SK-N-SH (cell line): Measurements from ENCODE around the gene TAC4.

Experiments used
- MXI1 ChIP-seq: IDR thresholded peaks from 2 replicates; pipeline ENCODE4 v1.6.1; 2012; ENCODE audit warnings: mild to moderate bottlenecking, low read depth, low read length, improper control_type of control experiment
- NRF1 ChIP-seq: IDR thresholded peaks from 2 replicates; pipeline ENCODE4 v1.6.1; 2012; ENCODE audit warnings: low read depth, mild to moderate bottlenecking, low read length
- POLR2AphosphoS5 ChIP-seq: IDR thresholded peaks from 2 replicates; pipeline ENCODE4 v1.6.1; 2012; ENCODE audit warnings: low read depth, low read length
- RXRA ChIP-seq: IDR thresholded peaks from 2 replicates; pipeline ENCODE4 v1.4.0; 2012; ENCODE audit warnings: low read depth, mild to moderate bottlenecking, borderline replicate concordance
- SMC3 ChIP-seq: IDR thresholded peaks from 2 replicates; pipeline ENCODE4 v1.6.1; 2012; ENCODE audit warnings: low read depth, low read length, improper control_type of control experiment
- TF ChIP-seq, protein P1 (sequence below): IDR thresholded peaks from 2 replicates; pipeline ENCODE4 v1.6.1; 2012; ENCODE audit warnings: mild to moderate bottlenecking, low read depth, low read length, moderate library complexity
- TF ChIP-seq, protein P2 (sequence below): IDR thresholded peaks from 2 replicates; pipeline ENCODE4 v1.4.0; 2012; ENCODE audit warnings: low read depth, borderline replicate concordance
- TF ChIP-seq, protein P3 (sequence below): fragments of 200-600 bp; sonication (generic); IDR thresholded peaks from 2 replicates; pipeline ENCODE4 v1.6.1; 2017; ENCODE audit warnings: antibody characterized with exemption, mild to moderate bottlenecking, moderate library complexity

DNA sequence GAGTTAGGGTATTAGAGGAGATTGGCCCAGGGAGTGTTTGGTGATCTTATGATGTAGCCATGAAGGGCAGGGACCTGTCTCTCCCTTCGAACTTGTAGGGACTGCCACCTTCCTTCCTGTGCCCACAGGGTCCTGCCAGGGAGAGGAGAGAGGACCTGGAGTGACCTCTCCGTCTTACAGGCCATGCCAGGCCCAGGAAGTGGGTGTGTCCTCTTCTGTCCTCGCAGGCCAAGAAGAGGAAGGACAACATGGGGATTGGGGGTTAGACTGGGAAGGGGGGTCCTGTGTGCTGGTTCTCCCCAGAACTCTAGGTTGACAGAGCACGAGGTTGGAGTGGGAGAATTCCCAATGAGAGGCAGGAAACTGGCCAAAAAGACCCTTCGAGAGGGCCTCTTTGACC lies 43.4 kb upstream of the TAC4 start:
- TF ChIP-seq SMC3 (no peak), POLR2AphosphoS5 (no peak), RXRA (no peak), NRF1 (no peak), MXI1 (no peak)
- TF ChIP-seq, protein P1, sequence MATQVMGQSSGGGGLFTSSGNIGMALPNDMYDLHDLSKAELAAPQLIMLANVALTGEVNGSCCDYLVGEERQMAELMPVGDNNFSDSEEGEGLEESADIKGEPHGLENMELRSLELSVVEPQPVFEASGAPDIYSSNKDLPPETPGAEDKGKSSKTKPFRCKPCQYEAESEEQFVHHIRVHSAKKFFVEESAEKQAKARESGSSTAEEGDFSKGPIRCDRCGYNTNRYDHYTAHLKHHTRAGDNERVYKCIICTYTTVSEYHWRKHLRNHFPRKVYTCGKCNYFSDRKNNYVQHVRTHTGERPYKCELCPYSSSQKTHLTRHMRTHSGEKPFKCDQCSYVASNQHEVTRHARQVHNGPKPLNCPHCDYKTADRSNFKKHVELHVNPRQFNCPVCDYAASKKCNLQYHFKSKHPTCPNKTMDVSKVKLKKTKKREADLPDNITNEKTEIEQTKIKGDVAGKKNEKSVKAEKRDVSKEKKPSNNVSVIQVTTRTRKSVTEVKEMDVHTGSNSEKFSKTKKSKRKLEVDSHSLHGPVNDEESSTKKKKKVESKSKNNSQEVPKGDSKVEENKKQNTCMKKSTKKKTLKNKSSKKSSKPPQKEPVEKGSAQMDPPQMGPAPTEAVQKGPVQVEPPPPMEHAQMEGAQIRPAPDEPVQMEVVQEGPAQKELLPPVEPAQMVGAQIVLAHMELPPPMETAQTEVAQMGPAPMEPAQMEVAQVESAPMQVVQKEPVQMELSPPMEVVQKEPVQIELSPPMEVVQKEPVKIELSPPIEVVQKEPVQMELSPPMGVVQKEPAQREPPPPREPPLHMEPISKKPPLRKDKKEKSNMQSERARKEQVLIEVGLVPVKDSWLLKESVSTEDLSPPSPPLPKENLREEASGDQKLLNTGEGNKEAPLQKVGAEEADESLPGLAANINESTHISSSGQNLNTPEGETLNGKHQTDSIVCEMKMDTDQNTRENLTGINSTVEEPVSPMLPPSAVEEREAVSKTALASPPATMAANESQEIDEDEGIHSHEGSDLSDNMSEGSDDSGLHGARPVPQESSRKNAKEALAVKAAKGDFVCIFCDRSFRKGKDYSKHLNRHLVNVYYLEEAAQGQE, result no peak
- TF ChIP-seq, protein P2, sequence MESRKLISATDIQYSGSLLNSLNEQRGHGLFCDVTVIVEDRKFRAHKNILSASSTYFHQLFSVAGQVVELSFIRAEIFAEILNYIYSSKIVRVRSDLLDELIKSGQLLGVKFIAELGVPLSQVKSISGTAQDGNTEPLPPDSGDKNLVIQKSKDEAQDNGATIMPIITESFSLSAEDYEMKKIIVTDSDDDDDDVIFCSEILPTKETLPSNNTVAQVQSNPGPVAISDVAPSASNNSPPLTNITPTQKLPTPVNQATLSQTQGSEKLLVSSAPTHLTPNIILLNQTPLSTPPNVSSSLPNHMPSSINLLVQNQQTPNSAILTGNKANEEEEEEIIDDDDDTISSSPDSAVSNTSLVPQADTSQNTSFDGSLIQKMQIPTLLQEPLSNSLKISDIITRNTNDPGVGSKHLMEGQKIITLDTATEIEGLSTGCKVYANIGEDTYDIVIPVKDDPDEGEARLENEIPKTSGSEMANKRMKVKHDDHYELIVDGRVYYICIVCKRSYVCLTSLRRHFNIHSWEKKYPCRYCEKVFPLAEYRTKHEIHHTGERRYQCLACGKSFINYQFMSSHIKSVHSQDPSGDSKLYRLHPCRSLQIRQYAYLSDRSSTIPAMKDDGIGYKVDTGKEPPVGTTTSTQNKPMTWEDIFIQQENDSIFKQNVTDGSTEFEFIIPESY, result no peak
- TF ChIP-seq, protein P3, sequence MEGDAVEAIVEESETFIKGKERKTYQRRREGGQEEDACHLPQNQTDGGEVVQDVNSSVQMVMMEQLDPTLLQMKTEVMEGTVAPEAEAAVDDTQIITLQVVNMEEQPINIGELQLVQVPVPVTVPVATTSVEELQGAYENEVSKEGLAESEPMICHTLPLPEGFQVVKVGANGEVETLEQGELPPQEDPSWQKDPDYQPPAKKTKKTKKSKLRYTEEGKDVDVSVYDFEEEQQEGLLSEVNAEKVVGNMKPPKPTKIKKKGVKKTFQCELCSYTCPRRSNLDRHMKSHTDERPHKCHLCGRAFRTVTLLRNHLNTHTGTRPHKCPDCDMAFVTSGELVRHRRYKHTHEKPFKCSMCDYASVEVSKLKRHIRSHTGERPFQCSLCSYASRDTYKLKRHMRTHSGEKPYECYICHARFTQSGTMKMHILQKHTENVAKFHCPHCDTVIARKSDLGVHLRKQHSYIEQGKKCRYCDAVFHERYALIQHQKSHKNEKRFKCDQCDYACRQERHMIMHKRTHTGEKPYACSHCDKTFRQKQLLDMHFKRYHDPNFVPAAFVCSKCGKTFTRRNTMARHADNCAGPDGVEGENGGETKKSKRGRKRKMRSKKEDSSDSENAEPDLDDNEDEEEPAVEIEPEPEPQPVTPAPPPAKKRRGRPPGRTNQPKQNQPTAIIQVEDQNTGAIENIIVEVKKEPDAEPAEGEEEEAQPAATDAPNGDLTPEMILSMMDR, result no peak
